ENCODE measurements around the gene SMPDL3B.

Gene SMPDL3B

GRCh38 chr1:27887215-27888021, 47.4 kb upstream of the SMPDL3B start:
- TF ChIP-seq CTCF (IDR thresholded peaks at IDR 0.05) = no peak
- no peak for DNase-seq
- Histone ChIP-seq H3K4me3 (no peak overlapping the region), H3K27me3 (no peaks in the 10 kb centered on the region), H3K9me3 (no peaks in the 10 kb centered on the region), H3K4me1 (no peaks in the 10 kb centered on the region), H3K36me3 (peaks cover 15 to 68% (median 20%) of the 10 kb centered on the region in 3 donors), H3K27ac (no peak overlapping the region)
- intact Hi-C loops (cut with DNase I; ENCODE audit: low total_unique reads) = no loop called here

- no peaks in the 10 kb centered on the region for H3K9me3 ChIP-seq
- no peak overlapping the region for H3K4me3 ChIP-seq
- no peak for DNase-seq
- no peaks in the 10 kb centered on the region for H3K27me3 ChIP-seq
- H3K27ac ChIP-seq = no peak overlapping the region
- no peak for TF ChIP-seq CTCF (IDR thresholded peaks at IDR 0.05)
- intact Hi-C loops (cut with DNase I; ENCODE audit: low total_unique reads) = no loop called here
- H3K4me1 ChIP-seq = no peaks in the 10 kb centered on the region
- H3K36me3 ChIP-seq = peaks cover 36 to 86% (median 41%) of the 10 kb centered on the region in 3 donors
Observed at GRCh38 chr1:27889506-27889905, 45.3 kb upstream of the SMPDL3B start.

GRCh38 chr1:27891196-27891889, 43.5 kb upstream of the SMPDL3B start:
- H3K27me3 ChIP-seq = no peaks in the 10 kb centered on the region
- H3K36me3 ChIP-seq = peaks cover 54 to 95% (median 58%) of the 10 kb centered on the region in 3 donors
- TF ChIP-seq CTCF (IDR thresholded peaks at IDR 0.05) = peak in 1 of 2 experiments; percentile 20
- H3K4me1 ChIP-seq = no peaks in the 10 kb centered on the region
- intact Hi-C loops (cut with DNase I; ENCODE audit: low total_unique reads) = no loop called here
- DNase-seq = no peak
- no peaks in the 10 kb centered on the region for H3K9me3 ChIP-seq
- H3K4me3 ChIP-seq = no peak overlapping the region
- no peak overlapping the region for H3K27ac ChIP-seq

GRCh38 chr1:27894521-27894920, 40.3 kb upstream of the SMPDL3B start:
- DNase-seq = no peak
- Histone ChIP-seq H3K4me1 (no peaks in the 10 kb centered on the region), H3K27me3 (no peaks in the 10 kb centered on the region), H3K9me3 (no peaks in the 10 kb centered on the region), H3K36me3 (peaks cover 58 to 100% (median 63%) of the 10 kb centered on the region in 3 donors), H3K27ac (no peak overlapping the region), H3K4me3 (no peak overlapping the region)
- intact Hi-C loops (cut with DNase I; ENCODE audit: low total_unique reads) = no loop called here
- no peak for TF ChIP-seq CTCF (IDR thresholded peaks at IDR 0.05)

GRCh38 chr1:27906759-27907158, 28.0 kb upstream of the SMPDL3B start:
- no peaks in the 10 kb centered on the region for H3K4me1 ChIP-seq
- H3K4me3 ChIP-seq = no peak overlapping the region
- no peak overlapping the region for H3K27ac ChIP-seq
- TF ChIP-seq CTCF (IDR thresholded peaks at IDR 0.05) = no peak
- no peaks in the 10 kb centered on the region for H3K27me3 ChIP-seq
- intact Hi-C loops (cut with DNase I; ENCODE audit: low total_unique reads) = no loop called here
- no peaks in the 10 kb centered on the region for H3K9me3 ChIP-seq
- no peak for DNase-seq
- H3K36me3 ChIP-seq = peaks cover 47 to 82% (median 80%) of the 10 kb centered on the region in 3 donors
